H1 (cell line): Measurements from ENCODE around the gene MLN. TPM values are rescaled to one million over a fixed set of nuclear protein-coding genes. Genes with fewer than 3 reads are reported as not detected.

Experiments
- ATF3 ChIP-seq: IDR thresholded peaks from 2 replicates; pipeline ENCODE4 v1.6.1; 2011; ENCODE audit warnings: low read depth, mild to moderate bottlenecking, low read length; ENCODE audit not compliant: insufficient read depth
- CTBP2 ChIP-seq: IDR thresholded peaks from 2 replicates; pipeline ENCODE4 v1.7.0; 2011; ENCODE audit warnings: borderline replicate concordance, mild to moderate bottlenecking, moderate library complexity, mixed read lengths, low read length; ENCODE audit not compliant: insufficient read depth, insufficient read length
- E2F6 ChIP-seq: IDR thresholded peaks from 2 replicates; pipeline ENCODE4 v1.6.1; 2012; ENCODE audit warnings: inconsistent platforms
- HDAC6 ChIP-seq: IDR thresholded peaks from one replicate; pipeline ENCODE4 v1.7.1; 2012; ENCODE audit warnings: low read depth, mild to moderate bottlenecking, inconsistent platforms, low read length, moderate library complexity
- POLR2A ChIP-seq, 2 experiments: IDR thresholded peaks; 1 replicate in 1 of 2; 2 replicates in 1 of 2; pipeline ENCODE4 v1.6.1; 2011; ENCODE audit warnings: low read depth in 2 of 2, low read length in 2 of 2, mild to moderate bottlenecking in 2 of 2; ENCODE audit errors: control extremely low read depth in 1 of 2
- RFX5 ChIP-seq: IDR thresholded peaks from 2 replicates; pipeline ENCODE4 v1.6.1; 2011; ENCODE audit warnings: low read depth, low read length, improper control_type of control experiment, borderline replicate concordance
- SP1 ChIP-seq: IDR thresholded peaks from 2 replicates; pipeline ENCODE4 v1.6.1; 2011; ENCODE audit warnings: low read depth, low read length
- polyA plus RNA-seq, 7 experiments: library from polyadenylated mRNA; depleted of rRNA in 3 of 7; stranded (reverse) in 5 of 7; unstranded in 2 of 7; fragments of >200 nt in 5 of 7; fragments of 200-250 nt in 2 of 7; gene quantifications; 1 replicate in 5 of 7; 2 replicates in 1 of 7; 4 replicates in 1 of 7; pipeline versions ENCODE4 v1.2.1 to v1.2.3, GENCODE V29; 2011 to 2013; ENCODE audit warnings: missing spikeins in 2 of 7, mixed read lengths in 2 of 7
- total RNA-seq: library from RNA; stranded (reverse); fragmentation: NEBNext Ultra II Directional; extraction: Animal tissue kit (Norgen Biotek cat#: 25700); gene quantifications from 2 replicates; pipeline ENCODE4 v1.2.1, GENCODE V29; 2021

MLN gene
- total and polyA plus RNA-seq, 2 of the 8 experiments (the other 6 are each of a cell fraction or from before 2014, with no cell fraction given): not detected

GRCh38 chr6:33772902-33773472 is 30.8 kb downstream of the MLN start (continued):
- TF ChIP-seq CTBP2 (no peak), ATF3 (no peak), E2F6 (no peak), SP1 (no peak), RFX5 (no peak), HDAC6 (no peak), POLR2A (IDR thresholded peaks at IDR 0.05; ENCODE audit: control extremely low read depth in 1 of 2, low read depth in 2 of 2, low read length in 2 of 2) (no peak)
